ENCODE data around the gene CIAO2B.

DNA sequence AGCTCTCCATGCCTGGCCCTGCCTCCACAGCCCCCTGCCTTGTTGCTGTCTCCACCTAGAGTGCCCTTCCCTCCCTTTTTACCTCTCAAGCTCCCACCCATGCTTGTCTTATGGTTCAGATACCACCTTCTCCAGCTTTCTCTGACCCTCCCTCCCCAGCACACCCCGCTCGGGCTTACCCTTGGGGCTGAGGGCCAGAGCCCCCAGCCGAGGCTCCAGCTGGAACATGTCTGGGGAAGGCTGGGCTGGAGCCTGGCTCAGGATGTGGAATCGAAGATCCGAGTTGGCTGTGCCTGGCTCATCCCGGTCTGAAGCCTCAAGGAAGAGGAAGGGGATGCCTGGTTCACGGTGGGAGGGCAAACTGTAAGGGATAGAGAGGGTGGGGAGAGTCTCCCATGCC, 19.2 kb downstream of the CIAO2B start:
- TF ChIP-seq, protein P1, sequence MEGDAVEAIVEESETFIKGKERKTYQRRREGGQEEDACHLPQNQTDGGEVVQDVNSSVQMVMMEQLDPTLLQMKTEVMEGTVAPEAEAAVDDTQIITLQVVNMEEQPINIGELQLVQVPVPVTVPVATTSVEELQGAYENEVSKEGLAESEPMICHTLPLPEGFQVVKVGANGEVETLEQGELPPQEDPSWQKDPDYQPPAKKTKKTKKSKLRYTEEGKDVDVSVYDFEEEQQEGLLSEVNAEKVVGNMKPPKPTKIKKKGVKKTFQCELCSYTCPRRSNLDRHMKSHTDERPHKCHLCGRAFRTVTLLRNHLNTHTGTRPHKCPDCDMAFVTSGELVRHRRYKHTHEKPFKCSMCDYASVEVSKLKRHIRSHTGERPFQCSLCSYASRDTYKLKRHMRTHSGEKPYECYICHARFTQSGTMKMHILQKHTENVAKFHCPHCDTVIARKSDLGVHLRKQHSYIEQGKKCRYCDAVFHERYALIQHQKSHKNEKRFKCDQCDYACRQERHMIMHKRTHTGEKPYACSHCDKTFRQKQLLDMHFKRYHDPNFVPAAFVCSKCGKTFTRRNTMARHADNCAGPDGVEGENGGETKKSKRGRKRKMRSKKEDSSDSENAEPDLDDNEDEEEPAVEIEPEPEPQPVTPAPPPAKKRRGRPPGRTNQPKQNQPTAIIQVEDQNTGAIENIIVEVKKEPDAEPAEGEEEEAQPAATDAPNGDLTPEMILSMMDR (IDR thresholded peaks at IDR 0.05): no peak
- no peak for TF ChIP-seq POLR2AphosphoS5 (IDR thresholded peaks at IDR 0.05)
